Hepatocyte (in vitro differentiated cells): ENCODE measurements around the gene BCAS3. TPM values are rescaled to one million over a fixed set of nuclear protein-coding genes. Genes with fewer than 3 reads are reported as not detected.

Source experiments
- DNase-seq: peaks from one replicate; pipeline ENCODE4 v3.0.0-alpha.2; 2016; ENCODE audit warnings: low spot score
- H2AFZ ChIP-seq: fragments of 200-600 bp; sonication (generic); 2 replicates; pipeline ENCODE4 v1.6.0; 2016; ENCODE audit warnings: antibody characterized with exemption, mild to moderate bottlenecking
- H3K27ac ChIP-seq: fragments of 200-600 bp; sonication (generic); 2 replicates; pipeline ENCODE4 v1.5.1; 2016; ENCODE audit warnings: mild to moderate bottlenecking
- H3K27me3 ChIP-seq: fragments of 200-600 bp; sonication (generic); 2 replicates; pipeline ENCODE4 v1.6.1; 2016
- H3K36me3 ChIP-seq: fragments of 200-600 bp; sonication (generic); replicated peaks from 2 replicates; pipeline ENCODE4 v1.5.1; 2016; ENCODE audit warnings: low read depth; ENCODE audit not compliant: insufficient read depth
- H3K4me1 ChIP-seq: fragments of 200-600 bp; sonication (generic); 2 replicates; pipeline ENCODE4 v1.5.1; 2016; ENCODE audit warnings: mild to moderate bottlenecking, moderate library complexity; ENCODE audit not compliant: insufficient read depth
- H3K4me2 ChIP-seq: fragments of 200-600 bp; sonication (generic); 2 replicates; pipeline ENCODE4 v1.6.0; 2016
- H3K4me3 ChIP-seq: fragments of 200-600 bp; sonication (generic); 2 replicates; pipeline ENCODE4 v1.5.1; 2016; ENCODE audit warnings: mild to moderate bottlenecking
- H3K79me2 ChIP-seq: fragments of 200-600 bp; sonication (generic); 2 replicates; pipeline ENCODE4 v1.6.0; 2017; ENCODE audit warnings: mild to moderate bottlenecking
- H3K9me2 ChIP-seq: fragments of 200-600 bp; sonication (generic); replicated peaks from 2 replicates; pipeline ENCODE4 v1.6.0; 2017; ENCODE audit warnings: mild to moderate bottlenecking; ENCODE audit not compliant: insufficient read depth
- H3K9me3 ChIP-seq: fragments of 200-600 bp; sonication (generic); 2 replicates; pipeline ENCODE4 v1.5.1; 2016; ENCODE audit warnings: low read depth, mild to moderate bottlenecking
- H4K20me1 ChIP-seq: fragments of 200-600 bp; sonication (generic); 2 replicates; pipeline ENCODE4 v1.6.0; 2016; ENCODE audit warnings: mild to moderate bottlenecking; ENCODE audit not compliant: insufficient read depth, poor library complexity, severe bottlenecking
- EZH2 ChIP-seq: fragments of 200-600 bp; sonication (generic); IDR thresholded peaks from 2 replicates; pipeline ENCODE4 v1.6.1; 2016; ENCODE audit warnings: antibody characterized with exemption, mild to moderate bottlenecking, borderline replicate concordance
- EZH2phosphoT487 ChIP-seq: fragments of 200-600 bp; sonication (generic); IDR thresholded peaks from one replicate; pipeline ENCODE4 v1.6.1; 2018; ENCODE audit warnings: antibody characterized with exemption, mild to moderate bottlenecking, low read depth, moderate library complexity; ENCODE audit not compliant: unreplicated experiment, severe bottlenecking
- WGBS: methylation state at CpG from one replicate; pipeline ENCODE4 v1.1.6; 2016; ENCODE audit warnings: low lambda C conversion rate; ENCODE audit errors: missing lambda C conversion rate; 5-methylcytosine and 5-hydroxymethylcytosine counted together
- polyA plus RNA-seq: library from polyadenylated mRNA; unstranded; fragments of >200 nt; fragmentation: Nextera tagmentation; extraction: Ambion mirVana; gene quantifications from 2 replicates; pipeline ENCODE4 v1.2.1, GENCODE V29; 2016
- total RNA-seq: library from RNA; depleted of rRNA; stranded (reverse); fragments of >200 nt; gene quantifications from 2 replicates; pipeline ENCODE4 v1.2.3, GENCODE V29; 2014
- TF ChIP-seq, protein P1 (sequence below): fragments of 200-600 bp; sonication (generic); IDR thresholded peaks from 2 replicates; pipeline ENCODE4 v1.5.1; 2016; ENCODE audit warnings: antibody characterized with exemption, mild to moderate bottlenecking; ENCODE audit not compliant: poor library complexity

Gene BCAS3
- total and polyA plus RNA-seq, 2 experiments from 2014 or later, result 16.5 to 58.8 TPM

DNA sequence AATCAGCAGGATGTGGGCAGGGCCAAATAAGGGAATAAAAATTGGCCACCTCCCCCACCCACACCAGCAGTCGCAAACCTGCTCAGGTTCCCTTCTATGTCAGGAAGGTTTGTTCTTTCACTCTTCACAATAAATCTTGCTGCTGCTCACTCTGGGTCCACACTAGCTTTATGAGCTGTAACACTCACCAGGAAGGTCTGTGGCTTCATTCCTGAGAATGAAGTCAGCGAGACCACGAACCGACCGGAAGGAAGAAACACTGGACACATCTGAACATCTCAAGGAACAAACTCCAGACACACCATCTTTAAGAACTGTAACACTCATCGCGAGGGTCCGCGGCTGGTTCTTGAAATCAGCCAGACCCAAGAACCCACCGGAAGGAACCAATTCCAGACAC lies 606.5 kb downstream of the BCAS3 start:
- no peak for DNase-seq
- Histone ChIP-seq H3K27ac (peak overlapping the region; percentile 70), H3K9me2 (no peaks in the 10 kb centered on the region), H3K79me2 (no peaks in the 10 kb centered on the region), H4K20me1 (no peaks in the 10 kb centered on the region), H3K36me3 (no peaks in the 10 kb centered on the region), H3K9me3 (no peaks in the 10 kb centered on the region), H3K27me3 (no peaks in the 10 kb centered on the region), H2AFZ (no peak overlapping the region), H3K4me2 (peak overlapping the region; percentile 34), H3K4me3 (no peak overlapping the region), H3K4me1 (peaks cover 25% of the 10 kb centered on the region)
- TF ChIP-seq EZH2phosphoT487 (no peak), EZH2 (no peak)
- TF ChIP-seq, protein P1, sequence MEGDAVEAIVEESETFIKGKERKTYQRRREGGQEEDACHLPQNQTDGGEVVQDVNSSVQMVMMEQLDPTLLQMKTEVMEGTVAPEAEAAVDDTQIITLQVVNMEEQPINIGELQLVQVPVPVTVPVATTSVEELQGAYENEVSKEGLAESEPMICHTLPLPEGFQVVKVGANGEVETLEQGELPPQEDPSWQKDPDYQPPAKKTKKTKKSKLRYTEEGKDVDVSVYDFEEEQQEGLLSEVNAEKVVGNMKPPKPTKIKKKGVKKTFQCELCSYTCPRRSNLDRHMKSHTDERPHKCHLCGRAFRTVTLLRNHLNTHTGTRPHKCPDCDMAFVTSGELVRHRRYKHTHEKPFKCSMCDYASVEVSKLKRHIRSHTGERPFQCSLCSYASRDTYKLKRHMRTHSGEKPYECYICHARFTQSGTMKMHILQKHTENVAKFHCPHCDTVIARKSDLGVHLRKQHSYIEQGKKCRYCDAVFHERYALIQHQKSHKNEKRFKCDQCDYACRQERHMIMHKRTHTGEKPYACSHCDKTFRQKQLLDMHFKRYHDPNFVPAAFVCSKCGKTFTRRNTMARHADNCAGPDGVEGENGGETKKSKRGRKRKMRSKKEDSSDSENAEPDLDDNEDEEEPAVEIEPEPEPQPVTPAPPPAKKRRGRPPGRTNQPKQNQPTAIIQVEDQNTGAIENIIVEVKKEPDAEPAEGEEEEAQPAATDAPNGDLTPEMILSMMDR, result no peak
- WGBS, result 72% methylated on average over 10 of the region's 10 CpGs

DNA sequence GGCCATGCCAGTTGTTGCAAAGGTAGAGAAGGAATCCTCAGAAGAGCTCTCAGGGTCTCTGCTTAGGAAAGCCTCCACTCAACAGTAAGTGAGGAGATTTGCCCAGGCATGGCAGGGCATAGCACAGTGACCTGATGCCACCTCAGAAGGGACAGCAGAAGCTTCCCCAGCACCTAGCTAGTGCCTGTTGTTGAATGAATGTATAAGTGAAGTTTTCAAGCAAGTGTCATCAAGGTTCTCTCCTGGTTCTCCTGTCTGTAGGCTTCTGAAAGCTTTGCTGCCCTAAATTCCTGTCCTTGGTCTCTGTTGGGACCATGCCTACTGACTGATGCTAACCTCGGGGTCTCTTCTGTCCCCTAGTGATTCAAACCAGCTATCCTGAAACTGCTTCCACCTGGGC lies 607.1 kb downstream of the BCAS3 start:
- TF ChIP-seq EZH2, result no peak
- Histone ChIP-seq H3K27me3 (no peaks in the 10 kb centered on the region), H4K20me1 (no peaks in the 10 kb centered on the region), H3K4me1 (peaks cover 29% of the 10 kb centered on the region), H3K4me2 (peak overlapping the region; percentile 34), H3K9me3 (no peaks in the 10 kb centered on the region), H3K27ac (peak overlapping the region; percentile 70), H3K36me3 (no peaks in the 10 kb centered on the region), H3K79me2 (no peaks in the 10 kb centered on the region), H2AFZ (no peak overlapping the region), H3K9me2 (no peaks in the 10 kb centered on the region), H3K4me3 (no peak overlapping the region)
- 68% methylated on average over 1 of the region's 1 CpG for WGBS
- DNase-seq, result no peak

GRCh38 chr17:61285526-61286320 lies 608.1 kb downstream of the BCAS3 start:
- WGBS, result 27% methylated on average over 11 of the region's 11 CpGs
- peak overlapping the region; percentile 13 for H3K4me2 ChIP-seq

DNA sequence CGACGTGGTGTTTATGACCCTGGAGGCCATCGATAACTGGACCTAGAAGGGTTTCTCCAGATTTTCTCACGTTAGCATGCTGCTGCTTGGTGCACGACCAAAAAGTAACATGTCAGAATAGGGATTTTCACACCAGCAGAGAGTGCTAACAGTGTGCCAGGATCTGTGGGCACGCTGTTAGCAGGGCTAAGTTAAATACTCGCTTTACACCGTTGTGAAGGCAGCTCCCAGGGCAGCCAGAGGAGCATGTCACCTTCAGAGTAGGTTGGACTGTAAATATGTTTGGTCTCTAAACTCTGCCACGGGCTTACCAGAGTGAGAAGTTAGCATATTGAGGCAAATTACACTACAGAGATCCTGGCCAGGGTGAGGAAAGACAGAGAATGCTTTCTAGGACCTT lies 608.8 kb downstream of the BCAS3 start:
- no peak for DNase-seq
- no peaks in the 10 kb centered on the region for H3K27me3 ChIP-seq
- peak overlapping the region; percentile 13 for H3K4me2 ChIP-seq
- H3K4me3 ChIP-seq, result no peak overlapping the region
- no peaks in the 10 kb centered on the region for H3K36me3 ChIP-seq
- 46% methylated on average over 9 of the region's 9 CpGs for WGBS
- peak overlapping the region; percentile 11 for H3K27ac ChIP-seq
- peaks cover 37% of the 10 kb centered on the region for H3K4me1 ChIP-seq
- TF ChIP-seq EZH2 (no peak), EZH2phosphoT487 (no peak)
- TF ChIP-seq, protein P1, result no peak
- H3K9me3 ChIP-seq, result no peaks in the 10 kb centered on the region
- H3K9me2 ChIP-seq, result no peaks in the 10 kb centered on the region
- no peaks in the 10 kb centered on the region for H4K20me1 ChIP-seq
- H2AFZ ChIP-seq, result no peak overlapping the region
- no peaks in the 10 kb centered on the region for H3K79me2 ChIP-seq

More at GRCh38 chr17:61285526-61286320, 608.1 kb downstream of the BCAS3 start:
- Histone ChIP-seq H3K27me3 (no peaks in the 10 kb centered on the region), H2AFZ (no peak overlapping the region), H3K4me3 (no peak overlapping the region), H3K4me1 (peaks cover 37% of the 10 kb centered on the region), H4K20me1 (no peaks in the 10 kb centered on the region), H3K9me2 (no peaks in the 10 kb centered on the region), H3K9me3 (no peaks in the 10 kb centered on the region), H3K79me2 (no peaks in the 10 kb centered on the region), H3K27ac (peak overlapping the region; percentile 11), H3K36me3 (no peaks in the 10 kb centered on the region)
- TF ChIP-seq EZH2phosphoT487, result no peak
- TF ChIP-seq, protein P1, result no peak
- no peak for TF ChIP-seq EZH2
- DNase-seq, result peak; percentile 28
